K562 (cell line): ENCODE measurements around the gene DPP4. TPM values are rescaled to one million over a fixed set of nuclear protein-coding genes. Genes with fewer than 3 reads are reported as not detected.

Experiments used
- ATAC-seq: fragments of 200-7000 bp; cut with Tn5 transposase; 3 replicates; pipeline ENCODE4 v1.9.1; 2020; ENCODE audit warnings: moderate library complexity
- BruUV-seq: library from RNA; stranded (reverse); fragments of 400-500 nt; replicated peaks from 2 replicates; lab custom pipeline; 2021; lab: Mats Ljungman, UMichigan
- CTCF ChIA-PET: fragments of 300-600 bp; formaldehyde crosslinking; extraction: SDS; loops from one replicate; lab custom pipeline; 2021; ENCODE audit warnings: low intra/inter-chr PET ratio; lab: Yijun Ruan, JAX
- POLR2A ChIA-PET: fragments of 300-600, 350-650 bp; sonication (Branson Sonifier 250); formaldehyde crosslinking; extraction: SDS; loops from one replicate; lab custom pipeline; 2021; ENCODE audit warnings: antibody characterized with exemption, inconsistent platforms; lab: Yijun Ruan, JAX
- DNase-seq, 4 experiments: peaks; one replicate each; pipeline versions ENCODE4 v3.0.0 to v3.0.0-alpha.2; 2011 to 2018; ENCODE audit warnings: low spot score in 3 of 4, mixed read lengths in 3 of 4; ENCODE audit errors: extremely low read depth in 1 of 4
- FAIRE-seq: peaks from 2 replicates; lab custom pipeline; 2011; peaks lifted over from hg19 to GRCh38; lab: Jason Lieb, UNC
- H2AFZ ChIP-seq: 2 replicates; pipeline ENCODE4 v1.6.0; 2011; ENCODE audit warnings: low read depth, low read length, control low read depth, inconsistent platforms
- H3K27ac ChIP-seq: fragments of 200-600 bp; 3 replicates; pipeline ENCODE4 v1.8.0; 2011; ENCODE audit warnings: low read depth, mild to moderate bottlenecking, control low read depth, inconsistent platforms, low read length, moderate library complexity, mixed read lengths; ENCODE audit errors: extremely low read depth
- H3K27me3 ChIP-seq, 2 experiments: fragments of 300-600 bp in 1 of 2; 2 replicates in 1 of 2; 3 replicates in 1 of 2; pipeline versions ENCODE4 v1.6.0 to v1.8.0; 2011; ENCODE audit warnings: inconsistent platforms in 2 of 2, low read length in 2 of 2, mild to moderate bottlenecking in 1 of 2, mixed read lengths in 1 of 2, moderate library complexity in 1 of 2; ENCODE audit not compliant: control insufficient read depth in 2 of 2, insufficient read depth in 2 of 2
- H3K36me3 ChIP-seq: fragments of 300-600 bp; 3 replicates; pipeline ENCODE4 v1.8.0; 2011; ENCODE audit warnings: mild to moderate bottlenecking, low read length, inconsistent platforms; ENCODE audit not compliant: control insufficient read depth, insufficient read depth
- H3K4me1 ChIP-seq, 2 experiments: fragments of 200-600 bp in 1 of 2; replicated peaks in 1 of 2; 2 replicates in 1 of 2; 3 replicates in 1 of 2; pipeline versions ENCODE4 v1.5.1 to v1.8.0; 2011; ENCODE audit warnings: inconsistent platforms in 2 of 2, low read length in 2 of 2, mild to moderate bottlenecking in 1 of 2, mixed read lengths in 1 of 2, moderate library complexity in 1 of 2; ENCODE audit not compliant: control insufficient read depth in 2 of 2, insufficient read depth in 2 of 2
- H3K4me2 ChIP-seq: 2 replicates; pipeline ENCODE4 v1.6.1; 2011; ENCODE audit warnings: low read length, control low read depth, inconsistent platforms, mixed read lengths; ENCODE audit not compliant: insufficient read depth
- H3K4me3 ChIP-seq: fragments of 200-600 bp; sonication (generic), shearing (Covaris generic); 2 replicates; pipeline ENCODE4 v1.5.1; 2016; ENCODE audit warnings: control low read depth, inconsistent platforms
- H3K79me2 ChIP-seq: fragments of 200-600 bp; 3 replicates; pipeline ENCODE4 v1.8.0; 2011; ENCODE audit warnings: low read length, inconsistent platforms; ENCODE audit not compliant: control insufficient read depth, insufficient read depth
- H3K9ac ChIP-seq, 2 experiments: 2 replicates each; pipeline versions ENCODE4 v1.6.0 to v1.6.1; 2011; ENCODE audit warnings: low read depth in 2 of 2, low read length in 2 of 2, control low read depth in 1 of 2, inconsistent platforms in 1 of 2, mild to moderate bottlenecking in 1 of 2, mixed read lengths in 1 of 2; ENCODE audit not compliant: insufficient read depth in 1 of 2
- H3K9me1 ChIP-seq: one replicate; pipeline ENCODE4 v1.6.0; 2011; ENCODE audit warnings: inconsistent platforms, mild to moderate bottlenecking, low read length, moderate library complexity; ENCODE audit not compliant: control insufficient read depth, insufficient read depth
- H3K9me3 ChIP-seq: replicated peaks from 2 replicates; pipeline ENCODE4 v1.5.1; 2011; ENCODE audit warnings: low read depth, low read length, inconsistent platforms; ENCODE audit not compliant: control insufficient read depth, insufficient read depth
- H4K20me1 ChIP-seq: replicated peaks from 2 replicates; pipeline ENCODE4 v1.6.1; 2011; ENCODE audit warnings: low read length, inconsistent platforms, mixed read lengths; ENCODE audit not compliant: control insufficient read depth, insufficient read depth
- ARID2 ChIP-seq: fragments of 450-650 bp; IDR thresholded peaks from 2 replicates; pipeline ENCODE4 v1.6.1; 2017; ENCODE audit warnings: antibody characterized with exemption, mild to moderate bottlenecking
- CEBPG ChIP-seq, 3 experiments: fragments of 200-800 bp in 1 of 3; sonication (Bioruptor generic) in 1 of 3; sonication (generic) in 1 of 3; formaldehyde crosslinking in 1 of 3; IDR thresholded peaks in 2 of 3; conservative IDR thresholded peaks in 1 of 3; 2 replicates each; pipeline versions ENCODE4 v1.6.1 to v1.8.0; 2016 to 2022; ENCODE audit warnings: missing compliant biosample characterization in 2 of 3, missing genetic modification characterization in 2 of 3, mild to moderate bottlenecking in 1 of 3, missing genetic modification reagents in 1 of 3
- GATAD2A ChIP-seq: fragments of 450-650 bp; IDR thresholded peaks from 2 replicates; pipeline ENCODE4 v1.6.1; 2017
- HMGN3 ChIP-seq: IDR thresholded peaks from 2 replicates; pipeline ENCODE4 v1.6.1; 2011; ENCODE audit warnings: borderline replicate concordance, low read depth, mild to moderate bottlenecking, mixed read lengths, low read length; ENCODE audit not compliant: insufficient read length; ENCODE audit errors: extremely low read depth
- JUNB ChIP-seq: fragments of 450-650 bp; formaldehyde crosslinking; conservative IDR thresholded peaks from 2 replicates; pipeline ENCODE4 v1.4.0; 2020; ENCODE audit warnings: mild to moderate bottlenecking
- MYBL2 ChIP-seq, 2 experiments: fragments of 450-650 bp in 1 of 2; sonication (generic) in 1 of 2; formaldehyde crosslinking in 1 of 2; IDR thresholded peaks; 2 replicates each; pipeline versions ENCODE4 v1.6.1 to v1.8.1; 2017 to 2022; ENCODE audit warnings: borderline replicate concordance in 1 of 2, inconsistent platforms in 1 of 2, low read depth in 1 of 2, mild to moderate bottlenecking in 1 of 2, missing genetic modification reagents in 1 of 2, moderate library complexity in 1 of 2
- RCOR1 ChIP-seq, 2 experiments: IDR thresholded peaks; 2 replicates each; pipeline ENCODE4 v1.6.1; 2012; ENCODE audit warnings: low read depth in 2 of 2, low read length in 2 of 2, borderline replicate concordance in 1 of 2, improper control_type of control experiment in 1 of 2
- TCFL5 ChIP-seq: fragments of 250-450 bp; sonication (Bioruptor Pico); conservative IDR thresholded peaks from 2 replicates; pipeline ENCODE4 v1.6.1; 2021; ENCODE audit warnings: mild to moderate bottlenecking, moderate library complexity, matching md5 sums
- U2AF1 ChIP-seq: fragments of 200-400 bp; formaldehyde crosslinking; optimal IDR thresholded peaks from 2 replicates; pipeline ENCODE3; 2017; ENCODE audit warnings: mild to moderate bottlenecking, low read depth, low read length, moderate library complexity
- ZFP30 ChIP-seq: fragments of 250-450 bp; sonication (Bioruptor Pico); IDR thresholded peaks from 2 replicates; pipeline ENCODE4 v1.8.0; 2022; ENCODE audit warnings: moderate library complexity, mild to moderate bottlenecking, inconsistent platforms, borderline replicate concordance
- ZNF124 ChIP-seq: sonication (generic); formaldehyde crosslinking; IDR thresholded peaks from 2 replicates; pipeline ENCODE4 v1.8.1; 2022; ENCODE audit warnings: missing genetic modification reagents
- ZNF57 ChIP-seq: fragments of 450-650 bp; formaldehyde crosslinking; IDR thresholded peaks from 2 replicates; pipeline ENCODE4 v1.4.0; 2020; ENCODE audit warnings: mild to moderate bottlenecking, moderate library complexity
- ZNF589 ChIP-seq: fragments of 200-800 bp; sonication (Bioruptor generic); IDR thresholded peaks from 2 replicates; pipeline ENCODE4 v1.6.1; 2016; ENCODE audit warnings: low read depth, missing genetic modification characterization, missing compliant biosample characterization
- ZNF696 ChIP-seq: fragments of 250-450 bp; sonication (Bioruptor Pico); conservative IDR thresholded peaks from 2 replicates; pipeline ENCODE4 v1.4.0; 2020; ENCODE audit warnings: mild to moderate bottlenecking, moderate library complexity
- WGBS: fragments of 100-300 bp; shearing (Covaris generic); methylation state at CpG from one replicate; pipeline ENCODE4 v1.1.6; 2016; ENCODE audit warnings: low coverage, mixed read lengths; ENCODE audit not compliant: insufficient coverage; ENCODE audit errors: missing lambda C conversion rate; 5-methylcytosine and 5-hydroxymethylcytosine counted together
- in situ Hi-C: fragments of 300-500 bp; cut with MboI; formaldehyde crosslinking; loops from 4 replicates; pipeline ENCODE4 v1.15.0; 2018; ENCODE audit warnings: inconsistent platforms, mixed read lengths
- intact Hi-C: fragments of 100-400 bp; cut with micrococcal nuclease; formaldehyde crosslinking; loops from 2 replicates; pipeline ENCODE4 v1.14.2; 2022
- polyA plus RNA-seq, 8 experiments: library from polyadenylated mRNA; depleted of rRNA in 4 of 8; stranded (reverse) in 5 of 8; unstranded in 3 of 8; fragments of >200 nt; fragmentation: Nextera tagmentation in 2 of 8; fragmentation: Illumina TruSeq in 1 of 8; extraction: Ambion mirVana in 2 of 8; extraction: Trizol in 1 of 8; gene quantifications; 2 replicates each; pipeline versions ENCODE4 v1.2.1 to v1.2.3, GENCODE V29; 2011 to 2014; ENCODE audit warnings: inconsistent platforms in 1 of 8, missing spikeins in 1 of 8
- total RNA-seq, 7 experiments: library from RNA; depleted of rRNA in 6 of 7; stranded (reverse); fragments of >200 nt in 6 of 7; fragmentation: Illumina TruSeq in 2 of 7; extraction: Trizol in 2 of 7; gene quantifications; 2 replicates each; pipeline versions ENCODE4 v1.2.1 to v1.2.3, GENCODE V29; 2011 to 2021; ENCODE audit warnings: low replicate concordance in 1 of 7
- TF ChIP-seq, protein P1 (sequence below): fragments of 250-450 bp; sonication (Bioruptor Pico); IDR thresholded peaks from 2 replicates; pipeline ENCODE4 v1.5.0; 2020; ENCODE audit warnings: mild to moderate bottlenecking, borderline replicate concordance
- TF ChIP-seq, protein P2 (sequence below): fragments of 450-650 bp; formaldehyde crosslinking; IDR thresholded peaks from 2 replicates; pipeline ENCODE4 v1.4.0; 2022; ENCODE audit warnings: missing genetic modification characterization
- TF ChIP-seq, protein P3 (sequence below), 2 experiments: fragments of 450-650 bp; IDR thresholded peaks; 2 replicates each; pipeline ENCODE4 v1.6.1; 2016

Gene DPP4
- total and polyA plus RNA-seq, 9 of the 15 experiments (the other 6 are each of a cell fraction or from before 2014, with no cell fraction given) = 0.11 TPM; not detected in 8

DNA sequence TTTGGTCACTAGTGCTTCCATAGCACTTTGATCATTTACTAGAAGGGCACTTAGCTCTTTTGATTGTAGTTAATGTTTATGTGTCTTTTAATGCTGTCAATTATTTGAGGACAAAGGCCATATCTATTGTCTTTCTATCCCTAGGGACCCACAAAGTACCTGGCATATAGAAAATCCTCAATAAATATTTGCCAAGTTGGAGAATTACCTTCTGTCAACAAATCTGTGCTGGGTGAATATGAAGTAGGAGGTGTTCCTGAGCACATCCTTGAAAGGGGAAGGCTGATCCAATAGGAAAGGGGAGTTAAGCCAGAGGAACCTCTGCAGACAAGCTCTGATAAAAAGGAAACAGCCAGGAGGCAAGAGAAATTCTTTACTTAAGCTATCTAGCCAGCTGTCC is 8.2 kb downstream of the DPP4 start (continued):
- no peak for TF ChIP-seq ZNF696 (CRISPR knock-in tag)
- TF ChIP-seq, protein P1, sequence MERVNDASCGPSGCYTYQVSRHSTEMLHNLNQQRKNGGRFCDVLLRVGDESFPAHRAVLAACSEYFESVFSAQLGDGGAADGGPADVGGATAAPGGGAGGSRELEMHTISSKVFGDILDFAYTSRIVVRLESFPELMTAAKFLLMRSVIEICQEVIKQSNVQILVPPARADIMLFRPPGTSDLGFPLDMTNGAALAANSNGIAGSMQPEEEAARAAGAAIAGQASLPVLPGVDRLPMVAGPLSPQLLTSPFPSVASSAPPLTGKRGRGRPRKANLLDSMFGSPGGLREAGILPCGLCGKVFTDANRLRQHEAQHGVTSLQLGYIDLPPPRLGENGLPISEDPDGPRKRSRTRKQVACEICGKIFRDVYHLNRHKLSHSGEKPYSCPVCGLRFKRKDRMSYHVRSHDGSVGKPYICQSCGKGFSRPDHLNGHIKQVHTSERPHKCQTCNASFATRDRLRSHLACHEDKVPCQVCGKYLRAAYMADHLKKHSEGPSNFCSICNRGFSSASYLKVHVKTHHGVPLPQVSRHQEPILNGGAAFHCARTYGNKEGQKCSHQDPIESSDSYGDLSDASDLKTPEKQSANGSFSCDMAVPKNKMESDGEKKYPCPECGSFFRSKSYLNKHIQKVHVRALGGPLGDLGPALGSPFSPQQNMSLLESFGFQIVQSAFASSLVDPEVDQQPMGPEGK = no peak
- TF ChIP-seq, protein P2, sequence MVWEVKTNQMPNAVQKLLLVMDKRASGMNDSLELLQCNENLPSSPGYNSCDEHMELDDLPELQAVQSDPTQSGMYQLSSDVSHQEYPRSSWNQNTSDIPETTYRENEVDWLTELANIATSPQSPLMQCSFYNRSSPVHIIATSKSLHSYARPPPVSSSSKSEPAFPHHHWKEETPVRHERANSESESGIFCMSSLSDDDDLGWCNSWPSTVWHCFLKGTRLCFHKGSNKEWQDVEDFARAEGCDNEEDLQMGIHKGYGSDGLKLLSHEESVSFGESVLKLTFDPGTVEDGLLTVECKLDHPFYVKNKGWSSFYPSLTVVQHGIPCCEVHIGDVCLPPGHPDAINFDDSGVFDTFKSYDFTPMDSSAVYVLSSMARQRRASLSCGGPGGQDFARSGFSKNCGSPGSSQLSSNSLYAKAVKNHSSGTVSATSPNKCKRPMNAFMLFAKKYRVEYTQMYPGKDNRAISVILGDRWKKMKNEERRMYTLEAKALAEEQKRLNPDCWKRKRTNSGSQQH (CRISPR knock-in tag) = no peak
- TF ChIP-seq, all 486 proteins: peak for 0

DNA sequence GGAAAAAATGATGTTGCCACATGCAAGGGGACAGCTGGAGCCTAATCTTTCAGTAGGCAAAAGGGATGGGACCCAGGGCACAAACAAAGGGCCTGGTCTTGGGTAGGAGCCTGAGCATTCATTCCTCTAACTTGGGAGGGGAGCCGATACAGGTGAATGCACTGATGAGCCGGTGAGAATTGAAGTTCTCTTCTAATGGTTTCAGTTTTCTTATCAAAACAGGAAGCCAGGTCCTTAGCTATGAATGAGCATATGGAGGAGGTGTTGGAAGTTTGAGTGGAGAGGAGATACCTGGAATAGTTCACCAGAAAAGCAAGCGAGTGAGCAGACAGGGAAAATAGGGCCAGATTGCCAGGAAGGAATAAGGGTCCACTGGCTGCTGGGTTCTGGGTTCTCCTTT is 10.1 kb downstream of the DPP4 start:
- H3K4me1 ChIP-seq = no peaks in the 10 kb centered on the region
- FAIRE-seq (no peak), ATAC-seq (no peak), DNase-seq (no peak)
- H3K4me3 ChIP-seq = no peak overlapping the region
- H3K9ac ChIP-seq = no peak overlapping the region
- WGBS = 2% methylated on average over 3 of the region's 3 CpGs
- ChIA-PET CTCF (no interaction called here), POLR2A (no interaction called here)
- no peaks in the 10 kb centered on the region for H3K79me2 ChIP-seq
- H3K27me3 ChIP-seq = no peaks in the 10 kb centered on the region
- H3K27ac ChIP-seq = no peak overlapping the region
- no peak overlapping the region for H2AFZ ChIP-seq
- no peaks in the 10 kb centered on the region for H3K36me3 ChIP-seq
- H4K20me1 ChIP-seq = no peaks in the 10 kb centered on the region
- in situ Hi-C loops (no loop called here), intact Hi-C loops (no loop called here)
- H3K9me1 ChIP-seq = no peaks in the 10 kb centered on the region
- H3K9me3 ChIP-seq = no peaks in the 10 kb centered on the region
- no peak overlapping the region for H3K4me2 ChIP-seq
- no TSS peak for BruUV-seq
- no peak for TF ChIP-seq JUNB (CRISPR knock-in tag)
- no peak for TF ChIP-seq RCOR1 (IDR thresholded peaks at IDR 0.05; ENCODE audit: borderline replicate concordance in 1 of 2, low read depth in 2 of 2, low read length in 2 of 2)
- TF ChIP-seq ZNF57 = no peak
- TF ChIP-seq CEBPG (CRISPR knock-in tag; IDR thresholded peaks at IDR 0.05) = no peak
- TF ChIP-seq CEBPG (tag; conservative IDR thresholded peaks at IDR 0.05 in 1 of 2, IDR thresholded peaks at IDR 0.05 in 1 of 2) = no peak
- TF ChIP-seq MYBL2 (IDR thresholded peaks at IDR 0.05; ENCODE audit: low read depth) = no peak
- no peak for TF ChIP-seq MYBL2 (CRISPR knock-in tag; IDR thresholded peaks at IDR 0.05; ENCODE audit: borderline replicate concordance)
- TF ChIP-seq GATAD2A = no peak
- TF ChIP-seq TCFL5 (CRISPR knock-in tag) = no peak
- TF ChIP-seq ZNF124 = no peak
- no peak for TF ChIP-seq ZNF589
- TF ChIP-seq ZFP30 (CRISPR knock-in tag) = no peak
- no peak for TF ChIP-seq ARID2
- TF ChIP-seq HMGN3 = no peak
- TF ChIP-seq U2AF1 = no peak
- TF ChIP-seq, protein P3, sequence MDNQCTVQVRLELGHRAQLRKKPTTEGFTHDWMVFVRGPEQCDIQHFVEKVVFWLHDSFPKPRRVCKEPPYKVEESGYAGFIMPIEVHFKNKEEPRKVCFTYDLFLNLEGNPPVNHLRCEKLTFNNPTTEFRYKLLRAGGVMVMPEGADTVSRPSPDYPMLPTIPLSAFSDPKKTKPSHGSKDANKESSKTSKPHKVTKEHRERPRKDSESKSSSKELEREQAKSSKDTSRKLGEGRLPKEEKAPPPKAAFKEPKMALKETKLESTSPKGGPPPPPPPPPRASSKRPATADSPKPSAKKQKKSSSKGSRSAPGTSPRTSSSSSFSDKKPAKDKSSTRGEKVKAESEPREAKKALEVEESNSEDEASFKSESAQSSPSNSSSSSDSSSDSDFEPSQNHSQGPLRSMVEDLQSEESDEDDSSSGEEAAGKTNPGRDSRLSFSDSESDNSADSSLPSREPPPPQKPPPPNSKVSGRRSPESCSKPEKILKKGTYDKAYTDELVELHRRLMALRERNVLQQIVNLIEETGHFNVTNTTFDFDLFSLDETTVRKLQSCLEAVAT (IDR thresholded peaks at IDR 0.05) = no peak
